ENCODE measurements around the gene GCAT.

GCAT gene

DNA sequence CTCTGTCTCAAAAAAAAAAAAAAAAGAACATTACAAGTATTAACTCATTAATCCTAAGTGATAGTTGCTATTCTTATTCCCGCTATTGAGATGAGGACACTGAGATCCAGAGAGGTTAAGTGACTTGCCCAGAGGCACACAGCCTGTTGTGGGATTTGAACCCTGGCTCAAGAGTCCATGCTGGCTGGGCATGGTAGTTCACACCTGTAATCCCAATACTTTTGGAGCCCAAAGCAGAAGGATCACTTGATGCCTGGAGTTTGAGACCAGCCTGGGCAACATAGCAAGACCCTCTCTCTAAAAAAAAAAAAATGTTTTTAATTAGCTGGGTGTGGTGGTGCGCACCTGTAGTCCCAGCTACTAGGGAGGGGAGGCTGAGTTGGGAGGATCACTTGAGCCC is 4.1 kb downstream of the GCAT start:
- DNase-seq: no peak

DNA sequence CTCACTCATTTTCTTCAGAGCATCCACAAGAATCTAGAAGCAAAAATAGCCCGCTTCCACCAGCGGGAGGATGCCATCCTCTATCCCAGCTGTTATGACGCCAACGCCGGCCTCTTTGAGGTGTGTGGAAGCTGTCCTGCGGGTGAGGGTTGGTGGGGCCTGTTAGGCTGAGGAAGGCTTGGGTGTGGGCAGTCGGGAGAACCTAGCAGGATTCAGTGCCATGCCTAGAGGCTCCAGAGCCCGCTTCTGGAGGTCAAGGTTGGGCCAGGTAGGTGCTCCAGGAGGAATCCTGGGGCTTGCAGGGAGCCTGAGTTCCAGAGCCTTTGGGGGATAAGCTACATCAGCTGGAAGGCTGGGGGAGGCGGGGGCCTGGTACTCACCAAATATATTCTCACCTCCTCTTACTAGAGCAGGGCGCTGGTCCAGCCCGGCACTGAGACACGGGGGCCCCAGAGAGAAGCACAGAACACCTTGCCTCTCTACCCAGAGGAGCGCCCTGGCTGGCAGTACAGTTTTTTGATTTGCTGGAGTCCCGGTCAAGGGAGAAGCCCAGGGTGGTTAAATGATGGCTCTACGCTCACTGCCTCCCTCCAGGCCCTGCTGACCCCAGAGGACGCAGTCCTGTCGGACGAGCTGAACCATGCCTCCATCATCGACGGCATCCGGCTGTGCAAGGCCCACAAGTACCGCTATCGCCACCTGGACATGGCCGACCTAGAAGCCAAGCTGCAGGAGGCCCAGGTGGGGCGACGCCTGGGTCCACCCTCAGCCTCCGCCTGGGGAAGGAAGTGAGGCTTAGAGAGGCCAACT is 5.3 kb downstream of the GCAT start:
- no peak for DNase-seq

DNA sequence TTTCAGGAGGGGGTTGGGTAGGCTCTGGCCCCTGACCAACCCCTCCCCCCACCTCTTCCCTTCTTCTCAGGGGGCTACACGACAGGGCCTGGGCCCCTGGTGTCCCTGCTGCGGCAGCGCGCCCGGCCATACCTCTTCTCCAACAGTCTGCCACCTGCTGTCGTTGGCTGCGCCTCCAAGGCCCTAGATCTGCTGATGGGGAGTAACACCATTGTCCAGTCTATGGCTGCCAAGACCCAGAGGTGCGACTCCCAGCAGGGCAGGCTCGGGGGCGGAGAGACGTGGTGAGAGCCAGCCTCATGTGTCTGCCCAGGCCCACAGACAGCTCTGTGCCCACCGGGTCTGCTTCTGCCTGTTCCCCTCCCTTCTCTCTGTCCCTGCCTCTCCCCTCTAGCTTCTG is 7.9 kb downstream of the GCAT start:
- DNase-seq: no peak

DNA sequence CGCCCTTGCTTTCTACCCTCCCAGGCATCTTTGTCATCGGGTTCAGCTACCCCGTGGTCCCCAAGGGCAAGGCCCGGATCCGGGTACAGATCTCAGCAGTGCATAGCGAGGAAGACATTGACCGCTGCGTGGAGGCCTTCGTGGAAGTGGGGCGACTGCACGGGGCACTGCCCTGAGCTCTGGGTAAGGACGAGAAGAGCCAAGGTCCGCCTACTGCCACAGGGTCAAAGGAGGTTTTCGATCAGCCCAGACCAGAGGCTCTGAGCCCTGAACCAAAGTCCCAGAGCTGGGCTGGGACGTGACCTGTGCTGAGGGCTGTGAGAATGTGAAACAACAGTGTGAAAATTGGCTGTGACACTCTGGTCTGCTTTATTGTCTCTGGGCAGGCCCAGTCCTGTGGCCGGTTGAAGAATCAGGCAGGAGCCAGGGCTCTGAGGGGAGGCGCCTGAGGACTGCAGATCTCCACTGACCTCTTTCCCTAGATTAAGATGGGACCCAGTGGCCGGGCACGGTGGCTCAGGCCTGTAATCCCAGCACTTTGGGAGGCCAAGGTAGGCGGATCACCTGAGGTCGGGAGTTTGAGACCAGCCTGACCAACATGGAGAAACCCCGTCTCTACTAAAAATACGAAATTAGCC is 8.9 kb downstream of the GCAT start:
- DNase-seq: no peak

DNA sequence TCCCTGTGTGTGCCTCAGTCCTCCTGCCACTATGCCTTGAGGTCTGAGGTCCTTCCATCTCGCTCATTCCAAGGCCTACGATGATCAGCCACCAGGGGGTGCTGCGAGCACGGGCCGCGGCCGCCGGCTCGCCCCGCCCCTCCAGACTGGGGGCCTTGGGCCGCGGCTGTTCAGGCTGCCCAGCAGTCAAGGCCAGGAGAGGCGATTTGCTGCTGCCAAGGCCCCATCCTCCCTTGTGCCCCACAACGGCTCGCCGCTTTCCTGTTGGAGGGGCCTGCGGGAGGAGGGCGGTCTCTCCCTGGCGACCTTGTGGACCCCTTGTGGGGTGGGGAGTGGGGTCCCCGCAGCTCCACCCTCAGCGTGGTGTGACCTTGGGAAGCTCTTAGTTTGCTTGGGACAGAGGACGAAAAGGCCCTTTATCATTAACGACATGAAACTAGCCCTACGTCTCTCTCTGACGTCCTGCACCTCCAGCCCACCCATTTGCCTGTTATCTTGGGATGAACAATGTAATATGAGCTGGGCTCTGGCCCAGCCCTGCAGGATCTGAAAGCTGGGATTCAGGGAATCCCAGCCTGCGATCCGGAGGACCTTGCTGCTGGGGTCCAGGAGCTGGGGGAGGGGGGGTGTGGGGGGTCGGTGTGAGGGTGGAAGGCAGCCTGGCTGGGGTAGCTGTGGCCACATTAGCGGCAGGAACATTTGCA is 10.1 kb downstream of the GCAT start:
- DNase-seq: peak; percentile 77 to 82

DNA sequence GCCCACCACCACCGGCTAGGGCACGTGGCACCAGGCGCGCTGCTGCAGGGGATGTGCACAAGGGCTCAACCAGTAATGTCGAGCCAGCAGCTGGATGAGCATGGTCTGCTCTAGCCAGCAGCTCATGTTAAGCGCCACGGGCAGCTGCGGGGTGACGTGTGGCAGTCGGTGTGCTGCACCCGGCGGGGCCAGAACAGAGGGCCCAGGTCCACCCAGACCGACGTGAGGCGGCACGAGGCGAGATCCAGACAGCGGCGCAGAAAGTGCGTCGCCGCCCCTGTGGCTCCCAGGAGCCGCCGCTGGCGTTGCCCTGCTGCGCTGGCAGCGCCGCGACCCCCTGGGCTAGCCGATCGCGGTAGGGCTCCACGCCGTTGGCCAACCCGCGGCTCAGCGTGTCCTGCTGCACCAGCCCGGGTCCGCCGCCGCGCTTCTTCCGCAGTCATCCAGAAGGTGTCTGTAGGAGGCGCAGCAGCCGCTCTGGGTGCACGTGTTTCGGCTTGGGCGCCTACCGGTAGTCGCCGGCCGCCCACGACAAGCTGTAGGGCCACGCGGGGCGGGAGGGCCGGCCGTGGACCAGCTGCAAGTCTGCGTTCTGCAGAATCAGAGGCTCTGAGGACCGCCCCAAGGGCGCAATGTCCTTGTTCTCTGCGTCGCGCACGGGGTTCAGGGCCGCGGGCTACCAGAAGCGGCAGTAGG is 10.8 kb downstream of the GCAT start:
- DNase-seq: peak; percentile 61 to 67

DNA sequence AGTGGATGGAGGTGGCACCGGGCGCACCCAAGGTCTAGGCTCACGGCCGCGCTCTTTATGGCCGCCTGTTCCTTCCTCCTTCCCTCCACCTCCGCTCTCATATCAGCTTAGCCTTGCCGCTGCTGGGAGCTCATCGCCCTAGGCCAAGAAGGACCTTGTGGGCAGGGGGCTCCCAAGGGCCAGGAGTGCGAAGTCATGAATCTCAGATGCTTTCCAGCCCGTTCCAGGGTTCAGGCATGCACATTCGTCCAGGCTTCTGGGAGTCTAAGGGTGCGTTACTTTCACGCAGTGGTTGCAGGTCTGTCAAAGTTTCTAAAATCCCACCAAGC is 11.3 kb downstream of the GCAT start:
- DNase-seq: no peak

DNA sequence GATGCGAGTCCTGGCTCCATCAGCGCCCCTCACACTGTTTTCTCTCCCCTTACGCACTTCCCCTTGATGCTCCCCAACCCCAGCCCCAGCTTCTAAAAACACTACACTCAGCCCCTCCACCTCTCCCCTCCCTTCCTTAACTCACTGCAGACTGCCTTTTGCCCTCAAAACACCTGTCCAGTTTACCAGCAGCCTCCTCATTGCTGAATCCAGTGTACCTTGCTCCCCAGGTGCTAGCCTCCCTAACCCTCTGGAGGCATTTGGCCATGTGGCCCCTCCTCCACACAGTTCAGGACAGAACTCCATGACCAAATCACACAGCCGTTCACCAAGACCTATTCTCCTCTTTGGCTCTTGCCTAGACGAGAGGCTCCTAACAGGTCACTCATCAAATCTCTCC is 12.6 kb downstream of the GCAT start:
- DNase-seq: no peak

DNA sequence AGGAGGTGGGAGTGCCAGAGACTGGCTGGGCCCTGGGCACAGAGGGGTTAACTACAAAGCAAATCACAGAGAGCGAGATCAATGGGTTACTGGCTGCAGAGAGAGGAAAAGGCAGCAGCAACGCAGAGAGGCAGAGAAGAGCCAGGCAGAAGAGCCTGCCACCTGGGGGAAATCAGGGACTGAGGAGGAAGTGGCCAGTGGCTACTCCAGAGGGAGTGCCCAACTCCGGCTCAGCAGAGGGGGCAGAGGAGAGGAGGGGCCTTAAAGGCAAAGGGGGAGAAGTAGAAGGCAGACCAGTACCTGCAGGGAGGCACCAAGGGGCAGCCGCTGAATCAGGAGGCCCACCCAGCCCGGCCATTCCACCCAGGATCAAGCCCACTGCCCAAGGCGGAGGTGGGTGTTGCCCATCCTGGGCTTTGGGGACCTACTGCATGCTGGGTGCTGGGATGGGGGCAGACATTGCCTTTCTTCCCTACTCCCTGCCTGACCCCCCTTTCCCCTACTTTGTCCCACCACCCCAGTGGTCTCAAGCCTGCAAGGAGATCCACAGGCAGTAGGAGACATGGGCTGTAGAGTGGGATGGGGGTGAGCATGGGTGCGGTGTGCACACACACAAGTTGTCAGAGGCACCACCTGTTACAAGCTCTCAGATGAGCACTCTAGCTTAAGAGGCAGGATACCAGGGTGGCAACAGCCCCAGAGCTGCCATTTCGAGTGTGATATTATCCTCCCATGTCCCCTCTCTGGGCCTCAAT is 14.5 kb downstream of the GCAT start:
- DNase-seq: no peak

DNA sequence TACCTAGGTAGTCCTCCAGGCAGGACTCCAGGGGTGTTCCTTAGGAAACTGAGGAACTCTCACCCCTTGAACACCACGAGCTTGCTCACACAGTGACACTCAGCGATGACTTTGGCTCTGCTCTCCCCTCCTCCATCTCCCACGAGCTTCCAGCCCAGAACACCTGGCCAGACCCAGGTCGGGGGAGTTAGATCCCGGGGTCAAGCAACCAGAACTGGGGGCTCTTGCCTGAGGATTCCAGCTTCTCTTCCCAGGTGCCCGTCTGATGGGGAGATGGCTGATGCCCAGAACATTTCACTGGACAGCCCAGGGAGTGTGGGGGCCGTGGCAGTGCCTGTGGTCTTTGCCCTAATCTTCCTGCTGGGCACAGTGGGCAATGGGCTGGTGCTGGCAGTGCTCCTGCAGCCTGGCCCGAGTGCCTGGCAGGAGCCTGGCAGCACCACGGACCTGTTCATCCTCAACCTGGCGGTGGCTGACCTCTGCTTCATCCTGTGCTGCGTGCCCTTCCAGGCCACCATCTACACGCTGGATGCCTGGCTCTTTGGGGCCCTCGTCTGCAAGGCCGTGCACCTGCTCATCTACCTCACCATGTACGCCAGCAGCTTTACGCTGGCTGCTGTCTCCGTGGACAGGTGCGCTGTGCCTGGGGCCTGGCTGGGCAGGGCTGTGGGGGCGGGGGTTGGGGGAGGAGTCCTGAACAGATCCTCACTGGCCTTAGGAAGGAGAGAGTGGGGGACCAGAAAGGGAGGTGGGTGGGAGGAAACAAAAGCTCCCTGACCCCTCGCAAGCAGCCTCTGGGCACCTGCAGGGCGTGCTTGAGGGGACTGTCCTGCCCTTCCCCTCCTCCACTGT is 15.6 kb downstream of the GCAT start, which contains the start of gene GALR3:
Gene GALR3 (plus strand): TSS at position 249 of the 852 bp plus-strand sequence. CDS start 25 bp downstream, at position 274.
- no peak for DNase-seq

DNA sequence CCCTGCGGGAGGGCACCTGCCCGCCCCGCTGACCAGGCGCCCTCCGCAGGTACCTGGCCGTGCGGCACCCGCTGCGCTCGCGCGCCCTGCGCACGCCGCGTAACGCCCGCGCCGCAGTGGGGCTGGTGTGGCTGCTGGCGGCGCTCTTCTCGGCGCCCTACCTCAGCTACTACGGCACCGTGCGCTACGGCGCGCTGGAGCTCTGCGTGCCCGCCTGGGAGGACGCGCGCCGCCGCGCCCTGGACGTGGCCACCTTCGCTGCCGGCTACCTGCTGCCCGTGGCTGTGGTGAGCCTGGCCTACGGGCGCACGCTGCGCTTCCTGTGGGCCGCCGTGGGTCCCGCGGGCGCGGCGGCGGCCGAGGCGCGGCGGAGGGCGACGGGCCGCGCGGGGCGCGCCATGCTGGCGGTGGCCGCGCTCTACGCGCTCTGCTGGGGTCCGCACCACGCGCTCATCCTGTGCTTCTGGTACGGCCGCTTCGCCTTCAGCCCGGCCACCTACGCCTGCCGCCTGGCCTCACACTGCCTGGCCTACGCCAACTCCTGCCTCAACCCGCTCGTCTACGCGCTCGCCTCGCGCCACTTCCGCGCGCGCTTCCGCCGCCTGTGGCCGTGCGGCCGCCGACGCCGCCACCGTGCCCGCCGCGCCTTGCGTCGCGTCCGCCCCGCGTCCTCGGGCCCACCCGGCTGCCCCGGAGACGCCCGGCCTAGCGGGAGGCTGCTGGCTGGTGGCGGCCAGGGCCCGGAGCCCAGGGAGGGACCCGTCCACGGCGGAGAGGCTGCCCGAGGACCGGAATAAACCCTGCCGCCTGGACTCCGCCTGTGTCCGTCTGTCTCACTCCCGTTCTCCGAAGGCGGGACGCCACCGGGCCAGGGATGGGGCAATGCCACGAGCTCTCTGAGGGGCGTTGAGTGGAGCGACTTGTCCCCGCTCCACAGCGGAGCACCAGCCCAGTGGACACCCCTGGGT is 17.2 kb downstream of the GCAT start:
- DNase-seq: no peak

DNA sequence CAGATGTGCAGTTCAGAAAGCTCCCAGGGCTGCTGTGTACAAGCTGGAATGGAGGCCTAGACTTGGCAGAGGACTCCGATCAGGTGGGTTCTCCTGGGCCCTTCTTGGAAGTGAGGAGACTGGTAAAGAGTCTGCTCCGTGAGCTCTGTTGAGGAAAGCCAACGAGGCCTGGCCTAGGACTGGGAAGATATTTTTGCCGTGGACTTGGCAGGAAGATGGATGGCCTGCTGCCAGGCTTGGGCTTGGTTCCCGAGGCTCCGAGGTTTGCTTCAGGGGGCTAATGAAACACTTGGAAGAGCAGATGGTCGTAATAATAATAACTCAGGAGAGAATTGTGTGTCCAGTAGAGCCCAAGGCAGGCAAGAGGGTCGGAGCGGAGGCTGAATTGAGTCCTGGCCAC is 19.3 kb downstream of the GCAT start:
- no peak for DNase-seq

DNA sequence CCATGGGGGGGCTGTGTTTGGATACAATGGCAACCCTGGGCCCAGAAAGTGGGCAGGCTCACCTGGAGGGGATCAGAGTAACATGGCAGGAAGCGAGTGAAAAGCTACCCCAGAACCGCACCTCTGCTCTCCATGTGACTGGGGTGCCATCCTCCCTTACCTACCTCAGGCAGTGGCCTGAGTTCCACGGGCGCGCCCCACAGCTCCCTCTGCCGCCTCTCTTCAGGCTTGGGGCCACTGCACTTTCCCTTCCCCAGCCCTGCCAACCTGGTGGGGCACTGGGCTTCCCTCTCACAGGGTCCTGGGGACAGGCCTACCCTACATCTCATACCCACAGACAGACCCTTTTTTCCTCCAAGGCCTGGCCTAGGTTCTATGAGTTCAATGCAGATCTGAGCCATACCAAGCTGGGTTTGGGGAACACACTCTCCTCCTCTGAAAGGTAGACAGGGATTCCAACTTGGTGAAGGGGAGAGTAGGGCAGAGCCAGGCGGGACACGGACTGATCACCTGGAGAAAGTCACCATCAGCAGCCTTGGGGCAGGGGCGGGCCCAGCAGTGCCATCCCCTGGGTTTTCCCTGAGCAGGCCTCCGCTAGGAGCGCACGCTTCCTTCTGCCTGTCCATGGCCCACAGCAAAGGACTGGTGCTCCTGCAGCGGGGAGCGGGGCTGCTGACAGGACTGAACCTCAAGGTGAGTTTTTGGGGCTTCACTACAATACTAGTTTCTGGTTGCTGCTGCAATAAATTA is 22.5 kb downstream of the GCAT start:
- no peak for DNase-seq

DNA sequence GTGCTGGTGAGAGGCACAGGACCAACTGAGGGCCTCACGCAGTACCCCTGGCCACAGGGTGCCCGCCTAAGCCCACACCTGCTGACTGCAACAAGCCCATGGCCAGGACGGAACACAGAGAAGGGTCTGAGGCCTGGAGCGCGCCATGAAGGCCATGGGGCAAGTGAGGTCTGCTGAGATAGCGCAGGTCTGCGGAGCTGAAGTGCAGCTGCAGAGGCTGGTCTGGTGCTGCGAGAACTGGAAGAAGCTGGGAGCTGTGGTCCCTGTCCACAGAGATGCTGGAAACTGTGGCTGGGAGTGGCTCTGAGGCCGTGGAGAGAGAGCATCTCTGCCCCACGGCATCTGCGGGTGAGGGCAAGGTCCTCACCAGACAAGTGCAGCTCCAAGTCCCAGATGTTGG is 23.7 kb downstream of the GCAT start:
- DNase-seq: no peak

DNA sequence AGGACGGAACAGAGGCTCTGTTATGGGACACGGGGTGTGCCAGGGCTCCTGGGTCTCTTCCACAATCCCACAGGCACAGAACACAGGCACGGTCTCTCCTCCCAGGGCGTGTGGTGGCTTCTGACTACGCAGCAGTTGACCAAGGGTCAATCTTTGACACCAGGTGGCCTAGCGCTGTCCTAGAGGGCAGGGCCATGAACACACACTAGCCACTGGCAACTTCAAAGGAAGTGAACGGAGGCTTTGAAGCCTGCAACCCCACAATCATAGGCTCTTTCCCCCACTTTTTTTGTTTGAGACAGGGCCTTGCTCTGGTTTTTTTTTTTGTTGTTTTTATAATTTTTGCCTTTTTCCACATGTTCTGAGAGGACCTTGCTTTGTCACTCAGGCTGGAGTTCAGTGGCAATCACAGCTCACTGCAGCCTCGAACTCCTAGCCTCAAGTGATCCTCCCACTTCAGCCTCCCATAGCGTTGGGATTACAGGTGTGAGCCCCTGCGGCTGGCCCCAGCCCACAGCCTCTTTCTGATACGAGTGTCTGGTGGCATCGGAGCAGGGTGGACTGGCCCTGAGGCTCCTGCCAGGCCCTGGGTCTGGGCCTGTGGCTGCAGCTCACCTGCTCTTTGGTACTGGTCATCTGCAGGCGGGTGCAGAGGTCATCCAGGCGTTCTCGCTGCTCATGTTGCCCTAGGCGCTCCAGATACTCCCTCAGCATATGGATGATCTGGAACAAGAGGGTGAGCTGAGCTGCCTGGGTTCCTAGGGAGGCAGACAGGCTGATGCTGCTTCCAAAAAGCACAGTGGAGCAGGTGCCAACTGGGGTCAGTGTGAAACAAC is 24.5 kb downstream of the GCAT start:
- no peak for DNase-seq

DNA sequence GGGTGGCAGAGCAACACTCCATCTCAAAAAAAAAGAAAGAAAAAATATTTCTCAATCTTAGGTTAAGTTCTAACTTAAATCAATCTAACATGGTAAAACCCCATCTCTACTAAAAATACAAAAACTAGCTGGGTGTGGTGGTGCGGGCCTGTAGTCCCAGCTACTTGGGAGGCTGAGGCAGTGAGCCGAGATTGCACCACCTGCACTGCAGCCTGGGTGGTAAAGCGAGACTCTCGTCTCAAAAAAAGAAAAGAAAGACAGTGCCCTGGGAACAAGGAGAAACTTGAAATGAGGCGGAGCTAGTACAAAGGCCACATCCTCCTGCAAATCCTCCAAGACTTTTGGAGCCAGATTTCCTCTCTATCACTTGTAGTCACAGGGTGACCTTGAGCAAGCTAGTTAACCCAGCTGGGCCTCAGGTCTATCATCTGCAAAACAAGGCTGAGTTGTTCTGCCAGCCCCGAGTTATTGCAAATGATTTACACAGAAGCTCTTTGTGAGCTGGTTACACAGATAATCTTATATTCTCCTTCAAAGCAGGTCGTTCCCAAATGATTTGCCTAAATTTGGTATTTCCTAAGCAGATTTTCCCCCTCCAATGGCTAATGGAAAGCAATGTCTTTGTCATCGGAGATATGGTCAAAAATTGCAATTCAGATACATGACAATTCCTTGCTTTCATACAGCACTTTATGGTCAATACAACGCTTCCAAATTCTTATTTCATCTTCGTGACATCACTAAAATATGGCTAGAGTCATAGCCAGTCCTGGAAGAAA is 34.5 kb downstream of the GCAT start:
- DNase-seq: no peak

DNA sequence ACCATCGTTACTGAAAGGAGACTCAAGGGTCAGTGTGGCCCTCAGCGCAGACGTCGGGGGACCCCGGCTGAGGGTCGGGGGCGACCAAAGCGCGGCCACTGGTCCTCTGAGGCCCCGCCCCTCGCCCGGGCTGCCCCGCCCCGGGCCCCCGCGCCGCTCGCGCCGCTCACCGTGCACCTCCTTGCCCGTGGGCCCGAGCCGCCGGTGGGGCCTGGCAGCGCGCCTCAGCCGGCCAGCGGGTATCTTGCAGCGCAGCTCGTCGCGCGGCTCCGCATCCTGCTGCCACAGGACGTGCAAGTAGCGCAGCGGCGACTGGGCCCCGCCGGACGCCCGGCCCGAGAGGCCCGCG is 36.0 kb downstream of the GCAT start:
- DNase-seq: no peak

DNA sequence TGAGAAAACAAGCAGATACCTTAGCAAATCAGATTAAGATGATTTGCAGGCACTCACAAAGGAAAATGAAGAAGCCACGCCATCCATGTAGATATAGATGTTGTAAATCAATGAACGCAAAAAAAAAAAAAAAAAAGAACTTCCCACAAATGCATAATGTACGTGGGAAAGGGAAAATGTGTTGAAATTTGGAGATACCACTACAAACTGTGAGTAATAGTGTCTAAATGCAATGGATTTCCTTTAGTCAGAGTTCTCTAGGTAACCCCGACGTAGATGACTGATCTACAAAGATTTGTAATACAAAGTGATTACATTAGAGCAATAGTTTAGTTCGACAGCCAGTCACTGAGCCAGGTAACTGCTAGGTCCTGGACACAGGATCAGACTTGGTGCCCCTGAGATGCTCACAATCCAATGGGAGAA is 37.2 kb downstream of the GCAT start:
- no peak for DNase-seq

All from CD4-positive, alpha-beta T cell treated with Interleukin-4 for 1 hour (primary cell).